Endothelial cell of umbilical vein (primary cell): ENCODE measurements around the gene HDAC4. TPM values are rescaled to one million over a fixed set of nuclear protein-coding genes. Genes with fewer than 3 reads are reported as not detected.

ENCODE experiments used
- BruUV-seq: library from RNA; stranded (reverse); fragments of 400-500 nt; replicated peaks from 2 replicates; lab custom pipeline; 2021; lab: Mats Ljungman, UMichigan
- CTCF ChIA-PET: fragments of 300-600, 350-600 bp; sonication (Branson Sonifier 250); formaldehyde crosslinking; loops from one replicate; lab custom pipeline; 2021; ENCODE audit warnings: antibody characterized with exemption, inconsistent platforms; lab: Charles Lee
- POLR2A ChIA-PET: fragments of 300-600, 350-600 bp; sonication (Branson Sonifier 250); formaldehyde crosslinking; loops from one replicate; lab custom pipeline; 2021; ENCODE audit warnings: antibody characterized with exemption, inconsistent platforms; lab: Charles Lee
- DNase-seq: peaks from one replicate; pipeline ENCODE4 v3.0.0-alpha.2; 2011; ENCODE audit warnings: low read depth, low spot score
- FAIRE-seq: peaks from 2 replicates; lab custom pipeline; 2011; peaks lifted over from hg19 to GRCh38; lab: Jason Lieb, UNC
- H2AFZ ChIP-seq: 2 replicates; pipeline ENCODE4 v1.6.0; 2012; ENCODE audit warnings: low read depth, low read length, control low read depth, inconsistent platforms
- H3K27ac ChIP-seq: 2 replicates; pipeline ENCODE4 v1.5.1; 2011; ENCODE audit warnings: low read depth, mild to moderate bottlenecking, control low read depth, low read length, moderate library complexity; ENCODE audit not compliant: insufficient read depth
- H3K27me3 ChIP-seq, 2 experiments: 2 replicates each; pipeline versions ENCODE4 v1.6.0 to v1.6.1; 2011; ENCODE audit warnings: low read length in 2 of 2, mixed read lengths in 1 of 2; ENCODE audit not compliant: control insufficient read depth in 2 of 2, insufficient read depth in 2 of 2
- H3K36me3 ChIP-seq, 2 experiments: 2 replicates in 1 of 2; 3 replicates in 1 of 2; pipeline ENCODE4 v1.5.1; 2011; ENCODE audit warnings: low read length in 2 of 2, mild to moderate bottlenecking in 1 of 2, moderate library complexity in 1 of 2; ENCODE audit not compliant: control insufficient read depth in 2 of 2, insufficient read depth in 2 of 2; ENCODE audit errors: extremely low read depth in 1 of 2
- H3K4me1 ChIP-seq: 3 replicates; pipeline ENCODE4 v1.5.1; 2011; ENCODE audit warnings: mild to moderate bottlenecking, low read length; ENCODE audit not compliant: control insufficient read depth, insufficient read depth; ENCODE audit errors: extremely low read depth
- H3K4me2 ChIP-seq: 2 replicates; pipeline ENCODE4 v1.6.1; 2011; ENCODE audit warnings: low read length, control low read depth, mixed read lengths; ENCODE audit not compliant: insufficient read depth
- H3K4me3 ChIP-seq, 3 experiments: fragments of 200-600 bp in 1 of 3; sonication (generic), shearing (Covaris generic) in 1 of 3; replicated peaks in 1 of 3; 2 replicates each; pipeline ENCODE4 v1.5.1; 2011 to 2016; ENCODE audit warnings: control low read depth in 3 of 3, low read length in 3 of 3, mild to moderate bottlenecking in 2 of 3, inconsistent platforms in 1 of 3, low read depth in 1 of 3, moderate library complexity in 1 of 3; ENCODE audit not compliant: insufficient read depth in 1 of 3
- H3K79me2 ChIP-seq: 2 replicates; pipeline ENCODE4 v1.6.0; 2012; ENCODE audit warnings: low read length, inconsistent platforms; ENCODE audit not compliant: control insufficient read depth, insufficient read depth
- H3K9ac ChIP-seq: replicated peaks from 2 replicates; pipeline ENCODE3; 2011; ENCODE audit warnings: low read length, control low read depth; ENCODE audit not compliant: insufficient read depth; ENCODE audit errors: extremely low read depth
- H3K9me1 ChIP-seq: replicated peaks from 3 replicates; pipeline ENCODE4 v1.6.0; 2011; ENCODE audit warnings: mild to moderate bottlenecking, low read length; ENCODE audit not compliant: control insufficient read depth, insufficient read depth; ENCODE audit errors: extremely low read depth
- H3K9me3 ChIP-seq: replicated peaks from 2 replicates; pipeline ENCODE4 v1.5.1; 2012; ENCODE audit warnings: low read length, inconsistent platforms; ENCODE audit not compliant: control insufficient read depth, insufficient read depth
- H4K20me1 ChIP-seq: replicated peaks from 2 replicates; pipeline ENCODE3; 2011; ENCODE audit warnings: mild to moderate bottlenecking, low read length; ENCODE audit not compliant: control insufficient read depth, insufficient read depth; ENCODE audit errors: extremely low read depth
- CTCF ChIP-seq, 2 donors: IDR thresholded peaks; 1 replicate in 1 of 2; 2 replicates in 1 of 2; pipeline ENCODE4 v1.5.1; 2011; ENCODE audit warnings: low read length in 2 of 2, mild to moderate bottlenecking in 2 of 2, moderate library complexity in 2 of 2, control low read depth in 1 of 2, inconsistent platforms in 1 of 2, low read depth in 1 of 2; ENCODE audit not compliant: insufficient read depth in 1 of 2; ENCODE audit errors: extremely low read depth in 1 of 2
- EZH2 ChIP-seq: IDR thresholded peaks from 2 replicates; pipeline ENCODE4 v1.6.1; 2012; ENCODE audit warnings: borderline replicate concordance, low read depth, mild to moderate bottlenecking, moderate library complexity, low read length, inconsistent platforms; ENCODE audit not compliant: severe bottlenecking
- FOS ChIP-seq: IDR thresholded peaks from 2 replicates; pipeline ENCODE4 v1.6.1; 2011; ENCODE audit warnings: mild to moderate bottlenecking, low read length, moderate library complexity, borderline replicate concordance; ENCODE audit not compliant: insufficient read depth
- JUN ChIP-seq: IDR thresholded peaks from 2 replicates; pipeline ENCODE4 v1.6.1; 2011; ENCODE audit warnings: borderline replicate concordance, low read depth; ENCODE audit not compliant: insufficient read length, insufficient read depth
- MYC ChIP-seq: IDR thresholded peaks from one replicate; pipeline ENCODE4 v1.6.1; 2011; ENCODE audit warnings: mild to moderate bottlenecking, low read depth, low read length
- POLR2AphosphoS5 ChIP-seq: IDR thresholded peaks from 2 replicates; pipeline ENCODE4 v1.6.1; 2012; ENCODE audit warnings: low read depth, mild to moderate bottlenecking, control low read depth, low read length, moderate library complexity; ENCODE audit not compliant: insufficient read depth
- dilution Hi-C: fragments of 300-500 bp; cut with MboI; formaldehyde crosslinking; loops from one replicate; pipeline ENCODE4 v1.15.0; 2019; ENCODE audit warnings: low sequenced_read_pairs; ENCODE audit not compliant: extremely low pct_ligation_motif_present
- intact Hi-C: fragments of 100-400 bp; cut with micrococcal nuclease; formaldehyde crosslinking; loops from one replicate; pipeline ENCODE4 v1.10.0; 2022
- polyA plus RNA-seq, 4 experiments: library from polyadenylated mRNA; depleted of rRNA in 3 of 4; stranded (reverse) in 3 of 4; unstranded in 1 of 4; fragments of >200 nt; gene quantifications; 2 replicates each; pipeline versions ENCODE4 v1.2.1 to v1.2.3, GENCODE V29; 2011 to 2012; ENCODE audit warnings: missing spikeins in 1 of 4
- total RNA-seq: library from RNA; stranded (reverse); gene quantifications from 2 replicates; pipeline ENCODE4 v1.2.3, GENCODE V29; 2021
- TF ChIP-seq, protein P1 (sequence below): IDR thresholded peaks from 2 replicates; pipeline ENCODE4 v1.6.1; 2011; ENCODE audit not compliant: insufficient read depth, insufficient read length

The HDAC4 gene
- total and polyA plus RNA-seq, 2 donors (not counting 3 experiments of a cell fraction or from before 2014, with no cell fraction given), result 13.4 to 33.0 TPM

GRCh38 chr2:239068411-239068810 lies 332.4 kb downstream of the HDAC4 start:
- no peak for TF ChIP-seq FOS
- no peak for TF ChIP-seq POLR2AphosphoS5
- no peak for TF ChIP-seq JUN
- TF ChIP-seq MYC, result no peak
- TF ChIP-seq EZH2, result no peak
- no peak for TF ChIP-seq CTCF (IDR thresholded peaks at IDR 0.05; ENCODE audit: extremely low read depth in 1 of 2, insufficient read depth in 1 of 2, low read depth in 1 of 2, low read length in 2 of 2)
- TF ChIP-seq, protein P1, sequence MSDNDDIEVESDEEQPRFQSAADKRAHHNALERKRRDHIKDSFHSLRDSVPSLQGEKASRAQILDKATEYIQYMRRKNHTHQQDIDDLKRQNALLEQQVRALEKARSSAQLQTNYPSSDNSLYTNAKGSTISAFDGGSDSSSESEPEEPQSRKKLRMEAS, result no peak
- no peak for DNase-seq
- no TSS peak for BruUV-seq
- no peak overlapping the region for H3K9ac ChIP-seq
- H4K20me1 ChIP-seq, result no peaks in the 10 kb centered on the region
- H3K36me3 ChIP-seq, result peaks cover 0 to 5% of the 10 kb centered on the region in 2 experiments
- H3K4me2 ChIP-seq, result no peak overlapping the region
- no peak overlapping the region for H3K27ac ChIP-seq
- H3K9me1 ChIP-seq, result no peaks in the 10 kb centered on the region
- H3K4me1 ChIP-seq, result no peaks in the 10 kb centered on the region
- no peaks in the 10 kb centered on the region for H3K27me3 ChIP-seq
- FAIRE-seq, result no peak
- POLR2A ChIA-PET, result no interaction called here
- dilution Hi-C loops, result no loop called here
- intact Hi-C loops, result no loop called here
- H2AFZ ChIP-seq, result no peak overlapping the region
- no peaks in the 10 kb centered on the region for H3K9me3 ChIP-seq
- no peak overlapping the region for H3K4me3 ChIP-seq
- H3K79me2 ChIP-seq, result no peaks in the 10 kb centered on the region
- CTCF ChIA-PET, result no interaction called here
